Measurements from ENCODE around the gene JUNB. TPM values are rescaled to one million over a fixed set of nuclear protein-coding genes. Genes with fewer than 3 reads are reported as not detected.
A peak's percentile ranks its signal among the peaks of the same experiment; 100 is the strongest.

Gene JUNB
- total and polyA plus RNA-seq, 2 of the 13 experiments (the other 11 are each of a cell fraction or from before 2014, with no cell fraction given) = 7.7 to 8.2 TPM

GRCh38 chr19:12789904-12790619 lies 1.2 kb upstream of the JUNB start (continued):
- no peak for TF ChIP-seq E2F2 (CRISPR knock-in tag; IDR thresholded peaks at IDR 0.05; ENCODE audit: borderline replicate concordance)
- no peak for TF ChIP-seq ZNF720 (CRISPR knock-in tag; IDR thresholded peaks at IDR 0.05)
- no peak for TF ChIP-seq SMARCC2 (IDR thresholded peaks at IDR 0.05)
- no peak for TF ChIP-seq POLR2AphosphoS5 (IDR thresholded peaks at IDR 0.05; ENCODE audit: low read depth, low read length)
- TF ChIP-seq CENPBD1 (CRISPR knock-in tag; IDR thresholded peaks at IDR 0.05; ENCODE audit: borderline replicate concordance, low read depth) = no peak
- no peak; the same call in 1 of the 2 replicates for TF ChIP-seq ZBTB2 (CRISPR knock-in tag; IDR thresholded peaks at IDR 0.05; ENCODE audit: low read depth)
- TF ChIP-seq ZBTB25 (CRISPR knock-in tag; IDR thresholded peaks at IDR 0.05) = peak; percentile 59; the same call in 1 of the 2 replicates
- TF ChIP-seq ZFY (CRISPR knock-in tag; IDR thresholded peaks at IDR 0.05) = peak; percentile 54; the same call in 1 of the 2 replicates
- 0 out of 2 replicates have a peak, but pooled peaks have one; percentile 29 for TF ChIP-seq ZIK1 (CRISPR knock-in tag; IDR thresholded peaks at IDR 0.05; ENCODE audit: borderline replicate concordance, low read depth)
- TF ChIP-seq HOXD1 (CRISPR knock-in tag; IDR thresholded peaks at IDR 0.05) = peak; percentile 26; the same call in 1 of the 2 replicates
- no peak for TF ChIP-seq ZSCAN22 (CRISPR knock-in tag; IDR thresholded peaks at IDR 0.05)
- TF ChIP-seq ZNF451 (CRISPR knock-in tag; IDR thresholded peaks at IDR 0.05) = no peak; the same call in 1 of the 2 replicates
- TF ChIP-seq ONECUT2 (CRISPR knock-in tag; IDR thresholded peaks at IDR 0.05) = no peak
- no peak for TF ChIP-seq MEIS2 (CRISPR knock-in tag; IDR thresholded peaks at IDR 0.05)
- no peak for TF ChIP-seq ZSCAN5A (CRISPR knock-in tag; IDR thresholded peaks at IDR 0.05; ENCODE audit: borderline replicate concordance)
- TF ChIP-seq MAF1 (CRISPR knock-in tag; IDR thresholded peaks at IDR 0.05; ENCODE audit: borderline replicate concordance) = no peak
- TF ChIP-seq, protein P1, sequence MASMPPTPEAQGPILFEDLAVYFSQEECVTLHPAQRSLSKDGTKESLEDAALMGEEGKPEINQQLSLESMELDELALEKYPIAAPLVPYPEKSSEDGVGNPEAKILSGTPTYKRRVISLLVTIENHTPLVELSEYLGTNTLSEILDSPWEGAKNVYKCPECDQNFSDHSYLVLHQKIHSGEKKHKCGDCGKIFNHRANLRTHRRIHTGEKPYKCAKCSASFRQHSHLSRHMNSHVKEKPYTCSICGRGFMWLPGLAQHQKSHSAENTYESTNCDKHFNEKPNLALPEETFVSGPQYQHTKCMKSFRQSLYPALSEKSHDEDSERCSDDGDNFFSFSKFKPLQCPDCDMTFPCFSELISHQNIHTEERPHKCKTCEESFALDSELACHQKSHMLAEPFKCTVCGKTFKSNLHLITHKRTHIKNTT (CRISPR knock-in tag; IDR thresholded peaks at IDR 0.05) = no peak
- no peak for TF ChIP-seq ZKSCAN5 (CRISPR knock-in tag; IDR thresholded peaks at IDR 0.05)
- no peak for TF ChIP-seq SMAD9 (CRISPR knock-in tag; IDR thresholded peaks at IDR 0.05)
- TF ChIP-seq STAT5B (CRISPR knock-in tag; IDR thresholded peaks at IDR 0.05) = no peak
- peak; percentile 80 for TF ChIP-seq RBFOX2 (IDR thresholded peaks at IDR 0.05; ENCODE audit: low read depth, low read length)
- TF ChIP-seq ZNF781 (CRISPR knock-in tag; IDR thresholded peaks at IDR 0.05; ENCODE audit: borderline replicate concordance, not compliant biosample characterization) = no peak
- TF ChIP-seq, protein P2, sequence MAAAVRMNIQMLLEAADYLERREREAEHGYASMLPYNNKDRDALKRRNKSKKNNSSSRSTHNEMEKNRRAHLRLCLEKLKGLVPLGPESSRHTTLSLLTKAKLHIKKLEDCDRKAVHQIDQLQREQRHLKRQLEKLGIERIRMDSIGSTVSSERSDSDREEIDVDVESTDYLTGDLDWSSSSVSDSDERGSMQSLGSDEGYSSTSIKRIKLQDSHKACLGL (CRISPR knock-in tag; IDR thresholded peaks at IDR 0.05) = peak; percentile 61; the same call in 1 of the 2 replicates

All from HepG2 (cell line).